ENCODE data around the gene ZNF566.

The ZNF566 gene

DNA sequence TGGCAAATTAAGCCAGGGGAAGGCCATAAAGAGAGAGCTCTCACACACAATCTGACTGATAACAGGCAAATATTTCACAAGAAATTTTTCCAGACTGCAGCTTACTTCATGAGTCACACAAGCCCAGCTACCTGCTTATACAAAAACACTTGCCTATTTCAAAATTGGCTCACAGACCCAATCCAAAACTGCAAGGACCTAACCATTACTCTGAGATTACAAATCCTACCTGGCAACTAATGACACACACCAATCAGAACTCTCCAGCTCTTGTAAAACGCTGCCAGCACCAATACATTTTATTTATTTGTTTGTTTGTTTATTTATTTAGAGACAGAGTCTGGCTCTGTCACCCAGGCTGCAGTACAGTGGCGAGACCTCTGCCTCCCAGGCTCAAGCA is 52.8 kb downstream of the ZNF566 start:
- no peak for DNase-seq

DNA sequence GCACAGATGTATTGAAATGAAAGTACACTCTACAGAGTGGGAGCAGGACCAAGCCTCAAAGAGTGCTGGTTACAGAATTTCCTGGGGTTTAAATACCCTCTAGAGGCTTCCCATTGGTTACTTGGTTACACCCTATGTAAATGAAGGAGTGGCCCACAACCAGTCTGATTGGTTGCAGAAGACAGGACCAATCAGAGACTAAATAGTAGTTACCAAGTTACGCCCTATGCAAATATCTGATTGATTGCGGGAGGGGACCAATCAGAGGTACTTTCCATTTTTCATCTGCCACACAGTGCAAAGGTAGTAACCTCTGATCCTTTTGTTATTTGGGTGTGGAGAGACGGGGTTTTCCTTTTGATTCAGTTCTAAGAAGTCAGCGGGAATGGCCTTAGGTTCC is 65.4 kb downstream of the ZNF566 start:
- no peak for DNase-seq

DNA sequence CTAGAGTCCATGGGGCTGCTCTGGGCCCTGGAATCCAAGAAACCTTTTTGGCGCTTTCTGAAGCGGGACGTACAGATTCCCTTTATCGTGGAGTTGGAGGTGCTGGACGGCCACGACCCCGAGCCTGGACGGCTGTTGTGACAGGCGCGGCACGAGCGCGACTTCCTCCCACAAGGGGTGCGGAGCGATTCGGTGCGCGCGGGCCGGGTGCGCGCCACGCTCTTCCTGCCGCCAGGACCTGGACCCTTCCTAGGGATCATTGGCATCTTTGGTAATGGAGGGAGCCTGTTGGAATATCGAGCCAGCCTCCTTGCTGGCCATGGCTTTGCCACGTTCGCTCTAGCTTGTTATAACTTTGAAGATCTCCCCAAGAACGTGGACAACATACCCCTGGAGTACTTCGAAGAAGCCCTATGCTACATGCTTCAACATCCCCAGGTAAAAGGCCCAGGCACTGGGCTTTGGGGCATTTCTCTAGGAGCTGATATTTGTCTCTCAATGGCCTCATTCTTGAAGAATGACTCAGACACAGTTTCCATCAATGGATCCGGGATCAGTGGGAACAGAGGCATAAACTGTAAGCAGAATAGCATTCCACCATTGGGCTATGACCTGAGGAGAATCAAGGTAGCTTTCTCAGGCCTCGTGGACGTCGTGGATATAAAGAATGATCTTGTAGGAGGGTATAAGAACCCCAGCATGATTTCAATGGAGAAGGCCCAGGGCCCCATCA is 67.4 kb downstream of the ZNF566 start:
- DNase-seq = no peak

DNA sequence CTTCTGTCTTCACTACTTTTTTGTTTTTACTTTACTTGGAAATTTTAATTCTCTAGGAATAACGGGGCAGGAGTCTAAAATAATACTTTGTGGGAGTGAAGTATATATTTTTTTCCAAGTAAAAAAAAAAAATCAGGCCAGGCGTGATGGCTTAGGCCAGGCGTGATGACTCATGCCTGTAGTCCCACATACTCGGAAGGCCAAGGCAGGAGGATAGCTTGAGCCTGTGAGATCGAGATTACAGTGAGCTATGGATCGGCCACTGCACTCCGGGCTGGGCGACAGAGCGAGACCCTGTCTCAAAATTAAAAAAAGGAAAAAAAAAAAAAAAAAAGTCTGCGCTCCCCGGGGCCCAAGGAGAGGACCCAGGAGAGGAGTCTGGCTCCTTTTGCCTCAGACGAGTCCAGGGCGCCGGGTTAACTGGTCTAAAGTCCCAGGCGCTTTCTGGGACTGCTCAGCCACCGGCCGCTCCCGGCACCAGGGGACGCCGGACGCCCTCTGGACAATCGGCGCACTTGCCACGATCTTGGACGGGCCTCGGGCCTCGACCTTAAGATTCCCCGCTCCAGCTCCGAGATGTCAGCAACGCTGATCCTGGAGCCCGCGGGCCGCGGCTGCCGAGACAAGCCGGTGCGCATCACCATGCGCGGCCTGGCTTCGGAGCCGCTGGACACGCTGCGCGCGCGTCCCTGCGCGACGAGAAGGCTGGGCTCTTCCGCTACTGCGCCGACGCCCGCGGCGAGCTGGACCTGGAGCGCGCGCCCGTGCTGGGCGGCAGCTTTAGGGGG is 68.2 kb downstream of the ZNF566 start:
- DNase-seq = no peak

DNA sequence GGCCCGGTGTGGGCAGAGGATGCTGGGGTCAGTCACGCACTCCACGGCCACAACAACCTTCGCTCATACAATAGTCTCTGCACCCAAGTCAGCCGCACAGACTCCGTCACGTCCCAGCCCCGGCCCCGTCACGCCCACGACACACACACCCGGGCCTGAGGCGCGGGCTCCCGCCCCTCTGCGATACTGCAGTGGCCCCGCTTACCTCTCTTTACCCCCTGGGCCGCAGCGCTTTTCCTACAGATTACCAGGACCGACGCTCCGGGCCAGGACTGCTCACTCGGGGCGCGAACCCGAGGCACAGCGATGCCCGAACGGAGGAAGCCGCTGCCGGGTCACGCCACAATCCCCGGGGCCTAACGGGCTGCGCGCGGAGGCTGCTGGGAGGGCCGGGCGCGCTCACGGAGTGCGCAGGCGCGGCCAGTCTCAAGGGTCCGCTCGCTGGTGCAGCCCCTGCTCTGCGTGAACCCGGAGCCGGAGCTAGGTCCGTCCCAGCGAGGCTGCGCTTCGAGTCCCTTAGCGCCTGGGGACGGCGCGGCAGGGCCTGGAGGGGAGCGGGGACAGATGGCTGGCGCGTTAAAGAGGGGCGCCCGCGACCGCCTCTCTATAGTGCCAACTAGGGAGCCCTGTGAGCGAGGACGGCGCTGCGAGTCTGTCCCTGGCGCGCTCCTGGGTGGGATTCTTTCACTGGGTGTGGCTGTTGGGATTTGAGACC is 70.9 kb downstream of the ZNF566 start, which contains the start of gene ZFP82:
Gene ZFP82 (minus strand): TSS at position 358 of the 715 bp plus-strand sequence. CDS start 8,855 bp downstream, outside the sequence.
- peak; percentile 77 to 81 for DNase-seq

- DNase-seq = peak in 1 of 2 donors; percentile 25
These were observed 71.5 kb downstream of the ZNF566 start for GRCh38 chr19:36417752-36418286.

DNA sequence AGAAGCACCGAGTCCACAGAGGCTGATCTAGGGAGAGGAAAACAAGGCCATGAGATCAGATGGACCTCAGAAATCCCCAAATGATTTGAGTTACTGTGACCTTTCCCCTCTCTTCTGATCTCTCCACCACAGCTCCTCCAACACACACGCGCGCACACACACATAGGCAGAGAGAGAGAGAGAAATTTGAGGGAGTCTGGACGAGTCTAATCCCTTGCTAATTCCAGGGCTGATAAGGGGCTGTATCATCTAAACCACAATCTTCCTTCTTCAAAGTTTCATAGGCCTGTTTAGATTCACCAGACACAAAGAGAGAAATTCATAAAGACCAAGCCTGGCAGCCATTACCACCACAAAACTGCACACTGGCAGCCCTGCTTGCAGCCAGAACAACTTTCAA is 79.5 kb downstream of the ZNF566 start:
- DNase-seq = no peak

GRCh38 chr19:36408101-36408500 is 81.3 kb downstream of the ZNF566 start:
- no peak for DNase-seq

- no peak for DNase-seq
These were observed 84.9 kb downstream of the ZNF566 start for GRCh38 chr19:36404498-36404897.

DNA sequence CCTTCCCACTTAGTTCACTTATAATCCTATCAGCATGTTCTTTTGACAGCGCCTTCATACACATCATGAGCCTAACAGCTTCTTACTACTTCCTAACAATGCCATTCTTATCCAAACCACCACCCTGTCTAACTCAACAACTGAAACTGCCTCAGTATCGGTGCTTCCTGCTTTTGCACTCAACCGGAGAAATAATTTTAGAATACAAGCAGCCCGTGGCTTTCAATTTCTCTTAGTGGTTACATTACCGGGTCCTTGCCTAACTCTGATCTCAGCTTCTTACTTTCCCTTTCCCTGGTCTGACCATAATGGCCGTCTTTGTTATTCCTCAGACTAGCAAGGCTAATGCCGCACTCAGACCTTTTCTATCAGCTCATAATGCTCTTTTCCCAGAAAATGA is 87.9 kb downstream of the ZNF566 start:
- no peak for DNase-seq

GRCh38 chr19:36398571-36398970 is 90.8 kb downstream of the ZNF566 start:
- DNase-seq = no peak
